Fibroblast of upper back skin (primary cell): ENCODE data around the gene CR1L.
"Not testable (repeated sequence)": the region's sequence is repeated elsewhere in the genome, so short reads cannot be mapped to it uniquely, and the experiment has no call there.

ENCODE experiments used
- DNase-seq: peaks from one replicate; pipeline ENCODE4 v3.0.0-alpha.2; 2013

Gene CR1L

DNA sequence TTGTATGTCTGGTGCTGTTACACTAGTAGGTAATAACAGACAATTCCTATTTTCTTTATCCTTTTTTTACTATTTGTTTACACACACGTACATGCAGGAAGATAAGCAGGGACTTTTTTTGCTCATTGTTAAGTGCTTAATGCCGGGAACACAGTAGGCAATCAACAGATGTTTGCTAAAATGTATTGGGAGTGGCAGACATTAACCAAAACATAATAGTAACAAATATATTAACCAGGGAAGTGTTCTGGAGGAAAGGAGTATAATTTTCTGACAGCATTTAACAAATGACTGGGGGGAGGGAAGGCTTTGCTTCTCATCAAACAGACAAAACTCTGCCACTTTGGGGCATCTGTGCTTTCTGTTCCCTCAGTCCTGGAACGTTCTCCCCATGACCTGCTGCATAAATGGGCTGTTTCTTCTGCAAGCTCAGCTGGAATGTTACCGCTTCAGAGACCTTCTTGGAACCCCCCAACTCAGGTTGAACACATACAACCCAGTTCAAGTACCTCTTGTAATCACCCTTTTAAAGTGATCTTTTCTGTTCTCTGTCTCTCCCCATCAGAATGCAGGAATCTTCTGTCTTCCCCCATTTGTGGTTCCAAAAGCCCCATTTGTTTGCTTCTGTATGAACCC, 2.1 kb downstream of the CR1L start:
- DNase-seq, result no peak

DNA sequence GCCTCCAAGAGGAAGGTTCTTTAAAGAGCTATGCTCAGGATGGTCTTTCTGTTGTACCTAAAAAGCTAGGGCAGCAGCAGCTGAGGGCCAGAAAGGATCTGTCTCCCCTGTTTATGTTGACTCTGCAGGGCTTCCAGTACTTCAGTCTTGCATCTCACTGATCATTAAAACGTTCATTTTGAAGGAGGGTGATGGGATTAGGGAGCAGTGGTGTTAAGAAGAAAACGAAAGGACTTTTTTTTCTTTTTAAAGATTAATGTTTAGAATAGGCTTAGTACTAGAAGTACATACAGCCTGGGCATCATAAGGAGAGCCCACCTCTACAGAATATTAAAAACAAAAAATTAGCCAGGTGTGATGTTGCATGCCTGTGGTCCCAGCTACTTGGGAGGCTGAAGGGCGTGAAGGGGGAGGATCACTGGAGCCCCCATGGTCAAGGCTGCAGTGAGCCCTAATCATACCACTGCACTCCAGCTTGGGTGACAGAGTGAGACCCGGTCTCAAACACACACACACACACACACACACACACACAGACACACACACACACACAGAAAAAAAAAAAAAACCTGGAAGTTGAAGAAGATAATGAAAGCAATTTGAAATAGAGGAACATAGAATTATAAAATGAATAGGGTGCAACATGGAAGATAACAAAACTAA, 2.9 kb downstream of the CR1L start:
- no peak for DNase-seq

DNA sequence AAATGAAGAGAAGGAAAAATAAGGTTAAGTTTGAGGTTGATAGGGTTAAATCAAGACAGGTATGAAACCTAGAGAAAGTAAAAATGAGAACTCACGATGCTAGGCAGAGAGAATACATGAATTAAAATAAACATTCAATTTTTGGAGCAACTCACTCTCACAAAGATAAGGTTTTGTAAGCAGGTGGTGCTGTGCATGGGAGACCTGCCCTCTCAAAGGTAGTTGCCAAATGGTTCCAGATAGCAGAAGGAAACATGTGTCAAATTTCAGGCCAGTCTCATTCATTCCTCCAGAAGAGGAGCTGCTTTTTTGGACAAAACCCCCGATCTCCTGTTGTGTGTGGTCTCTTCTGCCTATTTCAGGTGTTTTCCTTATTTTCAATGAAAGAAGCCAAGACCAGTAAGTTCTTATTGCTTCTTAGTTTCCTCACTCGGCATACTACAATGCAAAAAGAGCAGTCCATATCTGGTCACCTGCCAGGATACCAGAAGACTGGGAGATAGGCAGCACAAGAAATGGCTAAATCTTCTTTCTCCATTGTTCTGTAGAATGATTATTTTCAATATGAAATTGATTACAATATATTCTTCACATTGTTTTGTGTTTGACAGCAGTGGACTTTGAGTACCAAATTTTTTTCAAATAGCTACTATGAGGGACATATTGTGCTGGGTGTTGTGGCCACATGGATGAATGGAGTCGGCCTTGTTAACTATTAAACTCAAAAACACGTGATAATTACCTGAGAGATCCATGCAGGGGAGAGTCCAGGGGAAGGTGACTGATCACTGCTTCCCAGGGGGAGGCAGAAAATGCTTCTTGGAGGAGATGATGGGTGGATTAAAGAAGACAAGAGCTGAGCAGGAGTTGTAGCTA, 3.6 kb downstream of the CR1L start:
- DNase-seq, result no peak

DNA sequence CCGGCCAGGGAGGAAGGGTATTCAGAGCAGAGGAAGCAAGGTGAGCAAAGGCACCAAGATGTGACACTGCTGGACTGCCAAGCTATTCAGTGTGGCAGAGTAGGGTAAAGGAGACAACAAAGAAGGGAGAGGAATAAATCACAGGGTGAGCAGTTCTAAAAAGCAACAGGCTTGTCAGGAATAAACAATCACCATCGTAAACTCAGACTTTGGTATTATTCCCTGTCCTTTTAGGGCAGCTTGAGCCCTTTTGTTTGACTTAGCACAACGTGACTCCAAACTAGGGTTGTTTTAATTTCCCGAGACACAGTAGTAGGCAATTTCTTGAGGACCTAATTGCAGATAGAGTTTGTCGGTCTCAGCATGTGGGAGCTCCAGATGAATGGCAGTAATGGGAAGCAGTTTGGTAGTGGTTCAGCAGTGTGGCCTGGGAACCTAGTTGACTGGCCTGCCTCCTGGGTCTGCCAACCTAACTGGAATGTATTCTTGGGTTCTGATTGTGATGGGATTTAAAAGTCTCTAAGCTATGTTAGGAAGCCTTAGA, 4.3 kb downstream of the CR1L start:
- no peak for DNase-seq

DNA sequence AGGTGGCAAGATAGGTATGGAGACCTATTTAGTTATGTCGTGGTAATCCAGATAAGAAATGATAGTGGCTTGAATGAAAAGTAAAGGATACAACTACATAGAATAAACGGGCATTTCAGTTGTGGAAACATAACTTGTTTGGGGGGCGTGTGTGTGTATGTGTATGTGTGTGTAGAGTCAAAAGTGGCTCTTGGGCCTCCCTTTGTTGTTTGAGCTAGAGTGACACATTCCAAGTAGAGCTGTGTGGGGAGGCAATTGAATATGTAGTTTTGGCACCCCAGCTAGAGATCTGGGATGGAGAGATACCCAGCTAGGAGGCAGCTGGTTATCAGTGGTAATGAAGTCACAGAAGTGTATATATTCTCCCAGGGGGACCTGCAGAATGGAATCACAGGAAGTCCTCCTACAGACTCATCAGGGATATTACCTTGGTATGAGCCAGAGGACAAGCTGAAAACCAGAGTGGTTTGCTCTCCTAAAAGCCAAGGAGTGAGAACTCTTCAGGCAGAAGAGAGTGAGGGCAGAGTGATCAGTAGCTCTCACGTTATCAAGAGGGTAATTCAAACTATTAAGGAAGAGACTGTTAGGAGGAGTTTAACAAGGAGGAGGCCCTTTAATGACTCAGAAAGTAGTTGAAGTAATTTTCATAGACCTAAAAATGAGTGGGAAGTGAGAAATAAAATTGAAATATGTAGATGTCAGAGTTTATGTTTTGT, 5.1 kb downstream of the CR1L start:
- DNase-seq, result no peak

DNA sequence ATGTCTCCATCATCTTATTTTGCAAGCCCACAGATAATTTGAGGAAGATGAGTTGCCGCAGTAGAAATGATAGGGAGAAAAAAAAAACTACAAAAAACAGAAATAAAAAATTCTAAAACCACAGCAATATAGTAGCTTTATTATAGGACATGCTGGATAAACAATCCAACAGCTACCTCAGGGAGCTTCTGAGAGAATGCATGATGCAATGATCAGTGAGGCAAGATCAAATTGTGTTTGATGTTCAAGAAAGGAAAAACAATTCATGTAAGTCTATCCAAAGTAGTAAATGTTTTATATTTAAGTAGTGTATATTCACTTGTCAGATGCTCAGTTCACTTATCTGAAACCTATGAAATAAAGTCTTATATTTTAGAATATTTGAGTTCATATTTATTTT, 6.7 kb downstream of the CR1L start:
- no peak for DNase-seq

DNA sequence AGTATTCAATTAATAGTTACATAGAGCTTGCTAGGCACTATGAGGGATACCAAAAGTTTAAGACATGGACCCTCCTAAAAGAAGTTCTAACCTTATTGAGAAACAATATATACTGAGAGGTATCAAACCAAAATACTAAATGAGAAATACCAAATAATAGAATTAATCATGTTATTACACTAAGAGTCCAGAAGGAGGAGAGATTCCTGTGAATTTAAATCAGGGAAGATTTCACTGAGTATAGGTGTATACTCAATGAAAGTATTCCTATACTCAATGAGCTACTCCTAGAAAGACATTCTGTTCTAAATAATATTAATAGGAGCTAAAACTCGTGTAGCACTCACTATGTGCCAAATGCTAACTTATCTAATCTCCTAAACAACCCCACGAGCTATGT, 9.4 kb downstream of the CR1L start:
- DNase-seq, result no peak

DNA sequence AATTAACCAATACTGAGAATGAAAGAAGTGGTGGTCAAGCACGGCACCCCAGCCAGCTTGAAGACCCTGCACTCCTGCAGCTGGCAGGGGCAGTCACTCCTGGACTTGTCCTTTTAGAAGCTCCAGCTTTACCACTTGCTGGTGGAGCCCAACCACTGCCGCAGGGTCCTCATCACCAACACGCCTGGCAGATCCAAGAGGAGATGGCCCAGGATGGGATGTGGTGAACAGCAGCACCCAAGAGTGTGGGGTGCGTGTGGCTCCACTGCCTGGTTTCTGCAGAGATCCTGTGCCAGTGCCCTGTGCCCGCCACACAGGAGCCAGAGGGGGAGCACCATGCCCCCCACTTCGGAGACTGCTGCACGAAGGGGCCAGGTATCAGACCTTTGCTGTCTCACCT, 13.5 kb downstream of the CR1L start:
- no peak for DNase-seq

DNA sequence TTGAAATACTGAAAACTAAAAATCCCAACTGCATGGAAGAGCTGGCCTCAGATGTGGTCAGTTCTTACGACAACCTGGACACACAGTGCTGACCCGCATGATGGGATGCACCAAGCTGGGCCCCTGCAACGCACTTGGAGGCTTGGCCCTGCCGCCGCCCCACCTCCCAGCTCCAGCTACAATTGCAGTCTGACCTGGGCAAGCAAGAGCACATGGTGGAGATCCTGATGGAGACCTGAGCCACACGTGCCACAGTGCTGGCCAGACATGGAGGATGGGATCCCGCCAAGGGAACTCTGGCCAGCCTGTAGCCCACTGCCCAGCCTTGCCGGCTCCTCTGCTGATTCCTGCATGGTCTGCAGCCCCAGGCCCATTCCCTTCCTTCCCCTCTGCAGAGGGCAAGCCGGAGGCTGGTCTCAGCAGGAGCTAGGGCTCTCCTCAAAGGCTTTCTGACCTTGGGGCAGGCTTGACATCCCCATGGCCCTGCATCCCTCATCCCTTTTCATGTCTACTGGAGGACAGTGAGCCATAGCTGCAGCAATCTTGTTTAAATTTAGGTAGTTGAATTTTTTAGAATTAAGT, 14.1 kb downstream of the CR1L start:
- no peak for DNase-seq

DNA sequence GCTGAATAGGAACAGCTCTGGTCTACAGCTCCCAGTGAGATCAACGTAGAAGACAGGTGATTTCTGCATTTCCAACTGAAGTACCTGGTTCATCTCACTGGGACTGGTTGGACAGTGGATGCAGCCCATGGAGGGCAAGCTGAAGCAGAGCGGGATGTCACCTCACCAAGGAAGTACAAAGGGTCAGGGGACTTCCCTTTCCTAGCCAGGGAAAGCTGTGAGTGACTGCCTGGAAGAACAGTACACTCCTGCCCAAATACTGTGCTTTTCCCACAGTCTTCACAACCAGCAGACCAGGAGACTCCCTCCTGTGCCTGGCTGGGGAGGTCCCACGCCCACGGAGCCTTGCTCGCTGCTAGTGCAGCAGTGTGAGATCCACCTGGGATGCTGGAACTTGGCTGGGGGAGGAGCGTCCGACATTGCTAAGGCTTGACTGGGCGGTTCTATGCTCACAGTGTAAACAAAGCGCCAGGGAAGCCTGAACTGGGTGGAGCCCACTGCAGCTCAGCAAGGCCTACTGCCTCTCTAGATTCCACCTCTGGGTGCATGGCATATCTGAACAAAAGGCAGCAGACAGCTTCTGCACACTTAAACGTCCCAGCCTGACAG, 14.7 kb downstream of the CR1L start:
- no peak for DNase-seq

DNA sequence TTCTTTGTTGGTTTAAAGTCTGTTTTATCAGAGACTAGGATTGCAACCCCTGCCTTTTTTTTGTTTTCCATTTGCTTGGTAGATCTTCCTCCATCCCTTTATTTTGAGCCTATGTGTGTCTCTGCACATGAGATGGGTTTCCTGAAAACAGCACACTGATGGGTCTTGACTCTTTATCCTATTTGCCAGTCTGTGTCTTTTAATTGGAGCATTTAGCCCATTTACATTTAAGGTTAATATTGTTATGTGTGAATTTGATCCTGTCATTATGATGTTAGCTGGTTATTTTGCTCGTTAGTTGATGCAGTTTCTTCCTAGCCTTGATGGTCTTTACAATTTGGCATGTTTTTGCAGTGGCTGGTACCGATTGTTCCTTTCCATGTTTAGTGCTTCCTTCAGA, 16.5 kb downstream of the CR1L start:
- DNase-seq, result not testable (repeated sequence)

DNA sequence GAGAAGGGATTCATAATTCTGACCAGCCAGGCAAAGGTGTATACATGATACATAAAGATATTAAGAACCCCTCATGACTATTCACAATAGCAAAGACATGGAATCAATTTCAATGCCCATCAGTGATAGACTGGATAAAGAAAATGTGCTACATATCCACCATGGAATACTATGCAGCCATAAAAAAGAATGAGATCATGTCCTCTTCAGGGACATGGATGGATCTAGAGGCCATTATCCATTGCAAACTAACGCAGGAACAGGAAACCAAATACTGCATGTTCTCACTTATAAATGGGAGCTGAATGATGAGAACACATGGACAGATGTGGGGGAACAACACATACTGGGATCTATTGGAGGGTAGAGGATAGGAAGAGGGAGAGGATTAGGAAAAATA, 21.4 kb downstream of the CR1L start:
- no peak for DNase-seq

DNA sequence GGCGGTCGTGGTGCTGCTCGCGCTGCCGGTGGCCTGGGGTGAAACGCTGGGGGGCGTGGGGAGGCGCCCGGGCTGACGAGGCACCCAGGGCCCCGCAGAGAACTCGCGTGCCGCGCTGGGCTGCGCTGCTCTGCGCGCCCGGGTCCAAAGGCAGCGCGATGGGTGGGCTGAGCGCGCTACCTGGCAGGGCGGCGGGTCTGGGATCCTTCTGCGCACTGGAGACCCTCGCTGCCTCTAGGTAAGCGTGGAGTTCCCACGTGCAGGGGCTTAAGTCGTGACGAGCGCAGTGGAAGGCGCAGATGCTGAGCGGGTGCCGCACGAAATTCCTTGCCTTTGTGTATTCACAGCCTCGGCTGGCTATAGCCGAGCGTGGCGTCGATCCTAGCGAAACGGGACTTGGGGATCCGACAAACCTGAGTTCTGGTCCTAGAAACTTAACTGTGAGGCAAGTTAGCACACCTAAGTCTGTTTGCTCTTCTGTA, 24.6 kb downstream of the CR1L start:
- no peak for DNase-seq

DNA sequence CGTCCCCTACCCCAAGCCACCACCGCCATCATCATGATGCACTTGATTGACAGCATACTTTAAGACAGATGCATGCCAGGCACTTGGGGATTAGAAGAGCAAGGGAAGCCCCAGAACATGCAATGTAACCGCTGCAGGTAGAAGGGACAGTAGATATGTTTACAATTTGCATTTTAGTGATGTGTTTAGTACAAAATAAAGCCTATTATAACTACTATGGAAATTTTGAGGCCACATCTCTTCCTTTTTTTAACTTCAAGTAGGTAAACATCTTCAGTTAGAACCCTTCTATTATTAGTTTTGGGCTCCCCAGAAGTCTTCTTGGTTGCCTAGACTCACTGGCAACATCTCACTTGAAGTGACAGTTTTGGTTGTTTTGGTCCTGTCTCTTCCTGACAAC, 25.3 kb downstream of the CR1L start:
- no peak for DNase-seq

DNA sequence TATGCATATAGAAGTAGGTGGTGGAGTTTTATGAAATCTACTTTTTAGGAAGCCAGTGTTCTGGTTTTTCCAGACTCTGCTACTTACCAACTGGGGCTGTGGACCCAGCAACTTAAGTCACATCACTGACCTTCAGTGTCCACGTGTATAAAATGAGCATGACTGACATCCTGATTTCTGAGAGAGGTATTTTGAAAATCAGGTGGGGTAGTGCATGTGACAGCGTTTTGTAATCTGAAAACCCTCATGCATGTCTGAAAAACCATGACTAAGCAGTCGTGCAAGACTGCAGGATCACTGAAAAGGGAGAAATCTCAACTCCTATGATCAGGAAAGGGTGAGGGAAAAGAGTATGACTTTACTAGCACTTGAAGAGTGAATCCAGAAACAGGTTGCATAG, 26.1 kb downstream of the CR1L start:
- DNase-seq, result no peak

DNA sequence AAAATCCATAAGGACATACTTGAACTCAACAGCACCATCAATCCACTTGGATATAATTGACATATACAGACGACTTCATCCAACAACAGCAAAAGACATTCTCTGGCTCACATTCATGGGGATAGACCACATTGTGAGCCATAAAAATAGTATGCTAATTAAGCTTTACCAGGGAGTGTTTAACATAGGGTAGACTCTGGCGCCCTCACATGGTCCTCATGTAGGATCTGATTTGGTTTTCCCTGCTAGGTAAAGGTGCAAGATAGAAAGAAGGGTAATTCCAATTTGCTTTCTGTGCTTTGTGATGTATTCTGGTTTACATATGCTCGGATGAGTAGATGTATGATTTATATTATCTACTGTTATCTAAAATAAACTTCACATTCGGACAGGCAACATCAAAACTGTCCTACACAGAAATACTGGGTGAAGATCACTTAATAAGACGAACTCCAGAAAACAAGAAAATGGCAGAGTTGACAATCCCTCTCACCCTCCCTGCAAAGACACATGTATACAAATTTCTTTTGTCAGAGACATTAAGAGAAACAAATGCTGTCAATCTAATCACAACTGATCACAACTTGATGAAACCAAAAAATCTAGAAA, 27.7 kb downstream of the CR1L start:
- DNase-seq, result peak; percentile 75

DNA sequence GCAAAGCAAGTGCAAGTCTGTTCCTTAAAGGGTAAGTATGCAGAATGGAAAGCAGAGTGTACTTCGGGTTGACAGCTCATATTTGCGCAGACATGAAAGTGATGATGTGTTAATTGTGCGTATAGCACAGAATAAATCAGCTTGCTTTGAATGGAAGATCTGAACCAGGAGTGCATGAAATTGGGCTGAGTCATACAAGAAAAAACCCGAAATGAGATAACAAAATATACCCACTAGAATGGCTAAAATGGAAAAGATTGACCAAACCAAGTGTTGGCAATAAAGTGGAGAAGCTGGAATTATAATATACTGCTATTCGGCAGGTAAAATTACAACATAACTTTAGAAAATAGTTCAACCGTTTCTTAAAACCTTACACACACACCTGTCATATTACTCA, 28.5 kb downstream of the CR1L start:
- DNase-seq, result peak; percentile 23

DNA sequence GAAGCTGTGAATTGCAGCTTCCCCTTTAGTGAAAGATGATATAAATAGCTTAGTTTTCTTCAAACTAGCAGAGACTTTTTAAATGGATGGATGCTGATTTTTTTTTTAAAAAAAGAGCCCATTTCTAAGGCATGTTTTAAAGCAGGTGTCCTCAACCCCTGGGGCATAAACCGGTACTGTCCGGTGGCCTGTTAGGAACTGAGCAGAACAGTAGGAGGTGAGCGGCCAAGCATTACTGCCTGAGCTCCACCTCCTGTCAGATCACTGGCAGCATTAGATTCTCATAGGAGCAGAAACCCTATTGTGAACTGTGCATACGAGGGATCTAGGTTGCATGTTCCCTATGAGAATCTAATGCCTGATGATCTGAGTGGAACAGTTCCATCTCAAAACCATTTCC, 31.2 kb downstream of the CR1L start:
- no peak for DNase-seq

DNA sequence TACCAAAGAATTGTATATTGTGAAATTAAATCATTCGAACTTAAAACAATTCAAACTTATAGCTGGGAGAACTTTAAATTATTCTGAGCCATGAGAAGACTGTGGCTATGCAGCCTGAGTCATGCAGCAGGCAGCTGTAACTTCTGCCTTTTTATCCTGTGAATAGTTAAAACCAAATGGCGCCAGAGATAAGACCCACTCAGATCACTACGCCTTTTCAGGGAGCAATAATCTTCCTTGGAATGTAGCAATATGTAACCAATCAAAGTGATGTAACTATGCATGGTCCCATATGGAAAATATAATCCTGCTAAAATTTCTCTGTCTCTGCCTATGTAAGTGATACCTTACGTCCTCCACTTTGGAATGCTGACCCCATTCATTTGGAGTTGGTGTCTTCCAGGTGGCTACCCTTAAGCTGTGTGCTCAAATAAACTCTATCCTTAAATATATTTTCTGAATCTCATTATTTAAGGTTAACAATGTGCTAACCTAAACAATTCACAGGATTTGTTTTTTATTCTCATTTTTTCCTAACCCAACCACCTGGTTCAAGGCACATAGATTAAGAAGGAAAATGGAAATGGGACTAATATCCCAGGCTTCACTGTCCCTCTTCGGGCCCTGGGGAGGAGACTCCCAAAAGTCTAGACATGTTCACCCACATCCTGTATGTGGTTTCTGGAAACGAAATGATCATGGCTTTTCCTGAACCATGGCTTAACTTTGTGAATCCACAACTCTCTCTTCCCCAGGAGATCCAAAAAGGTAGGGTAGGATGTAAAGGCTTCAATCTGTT, 35.9 kb downstream of the CR1L start:
- peak; percentile 96 for DNase-seq

DNA sequence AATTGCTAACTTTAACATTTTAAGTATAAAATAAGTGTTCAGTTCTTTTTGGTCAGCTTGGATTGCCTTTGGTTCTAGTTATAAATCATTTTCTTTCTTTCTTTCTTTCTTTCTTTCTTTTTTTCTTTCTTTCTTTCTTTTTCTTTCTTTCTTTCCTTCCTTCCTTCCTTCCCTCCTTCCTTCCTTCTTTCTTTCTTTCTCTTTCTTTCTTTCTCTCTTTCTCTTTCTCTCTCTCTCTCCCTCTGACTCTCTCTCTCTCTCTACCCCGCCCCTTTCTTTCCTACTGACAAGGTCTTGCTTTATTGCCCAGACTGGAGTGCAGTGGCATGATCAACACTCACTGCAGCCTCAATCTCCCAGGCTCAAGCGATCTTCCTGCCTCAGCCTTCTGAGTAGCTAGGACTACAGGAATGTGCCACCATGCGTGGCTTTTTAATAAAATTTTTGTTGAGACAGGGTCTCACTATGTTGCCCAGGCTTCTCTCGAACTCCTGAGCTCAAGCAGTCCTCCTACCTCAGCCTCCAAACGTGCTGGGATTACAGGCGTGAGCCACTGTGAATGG, 38.0 kb downstream of the CR1L start:
- DNase-seq, result not testable (repeated sequence)
